NOMO-1 treated with DMSO at 0.1 percent for 48 hours (cell line): ENCODE results near the gene CKLF.
"Not testable (repeated sequence)": the region's sequence is repeated elsewhere in the genome, so short reads cannot be mapped to it uniquely, and the experiment has no call there.

ENCODE experiments used
- DNase-seq: peaks from one replicate; lab custom pipeline; 2025; ENCODE audit not compliant: unreplicated experiment; lab: John Stamatoyannopoulos, UW

CKLF gene

DNA sequence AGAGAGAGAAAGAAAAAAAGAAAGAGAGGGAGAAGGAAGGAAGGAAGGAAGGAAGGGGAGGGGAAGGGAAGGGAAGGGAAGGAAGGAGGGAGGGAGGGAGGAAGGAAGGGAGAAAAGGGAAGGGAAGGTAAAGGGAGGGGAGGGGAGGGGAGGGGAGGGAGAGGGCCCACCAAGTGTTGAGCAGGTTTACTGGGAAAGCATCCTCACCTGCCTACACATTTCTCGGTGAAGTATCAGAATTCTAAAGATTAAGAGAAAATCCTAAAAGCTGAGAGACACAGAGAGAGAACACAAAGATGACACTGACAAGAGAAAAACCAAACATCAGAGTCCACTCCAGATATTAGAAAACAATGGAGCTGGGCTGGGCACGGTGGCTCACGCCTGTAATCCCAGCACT is 39.9 kb downstream of the CKLF start:
- no peak for DNase-seq

DNA sequence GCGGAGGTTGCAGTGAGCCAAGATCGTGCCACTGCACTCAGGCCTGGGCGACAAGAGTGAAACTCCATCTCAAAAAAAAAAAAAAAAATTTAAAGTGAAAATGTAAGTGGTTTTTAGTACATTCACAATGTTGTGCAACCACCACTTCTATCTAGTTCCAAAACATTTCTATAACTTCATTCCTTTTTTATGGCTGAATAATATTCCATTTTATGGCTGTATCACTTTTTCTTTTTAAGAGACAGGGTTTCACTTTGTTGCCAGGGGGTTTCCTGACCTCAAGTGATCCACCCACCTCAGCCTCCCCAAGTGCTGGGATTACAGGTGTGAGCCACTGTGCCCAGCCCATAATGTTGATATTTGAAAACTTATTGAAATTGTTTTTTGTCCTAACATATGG is 40.4 kb downstream of the CKLF start:
- no peak for DNase-seq

DNA sequence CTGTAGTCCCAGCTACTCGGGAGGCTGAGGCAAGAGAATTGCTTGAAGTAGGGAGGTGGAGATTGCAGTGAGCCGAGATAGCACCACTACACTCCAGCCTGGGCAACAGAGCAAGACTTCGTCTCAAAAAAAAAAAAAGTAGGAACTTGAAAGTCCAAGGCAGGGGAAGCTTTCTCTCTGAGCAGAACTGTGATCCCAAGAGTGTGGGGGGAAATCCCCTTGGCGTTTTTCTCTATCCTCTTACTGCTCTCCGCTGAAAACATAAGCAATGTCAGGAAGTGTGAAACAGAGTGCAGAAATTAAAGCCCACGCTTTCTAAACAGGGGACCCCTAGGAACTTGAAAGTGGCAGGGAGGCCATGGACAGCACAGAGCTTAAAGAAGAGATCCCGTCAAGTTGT is 42.4 kb downstream of the CKLF start:
- DNase-seq: no peak

DNA sequence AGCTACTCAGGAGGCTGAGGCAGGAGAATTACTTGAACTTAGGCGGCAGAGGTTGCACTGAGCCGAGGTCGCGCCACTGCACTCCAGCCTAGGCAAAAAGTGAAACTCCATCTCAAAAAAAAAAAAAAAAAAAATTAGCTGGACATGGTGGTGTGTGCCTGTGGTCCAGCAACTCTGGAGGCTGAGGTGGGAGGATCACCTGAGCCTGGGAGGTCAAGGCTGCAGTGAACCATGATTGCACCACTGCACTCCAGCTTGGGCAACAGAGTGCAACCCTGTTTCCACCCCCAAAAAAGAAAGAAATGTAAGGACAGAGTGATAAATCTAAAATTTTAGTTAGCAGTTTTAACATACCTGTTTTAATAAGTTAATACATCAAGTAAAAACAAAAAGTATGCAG is 44.2 kb downstream of the CKLF start:
- not testable (repeated sequence) for DNase-seq

DNA sequence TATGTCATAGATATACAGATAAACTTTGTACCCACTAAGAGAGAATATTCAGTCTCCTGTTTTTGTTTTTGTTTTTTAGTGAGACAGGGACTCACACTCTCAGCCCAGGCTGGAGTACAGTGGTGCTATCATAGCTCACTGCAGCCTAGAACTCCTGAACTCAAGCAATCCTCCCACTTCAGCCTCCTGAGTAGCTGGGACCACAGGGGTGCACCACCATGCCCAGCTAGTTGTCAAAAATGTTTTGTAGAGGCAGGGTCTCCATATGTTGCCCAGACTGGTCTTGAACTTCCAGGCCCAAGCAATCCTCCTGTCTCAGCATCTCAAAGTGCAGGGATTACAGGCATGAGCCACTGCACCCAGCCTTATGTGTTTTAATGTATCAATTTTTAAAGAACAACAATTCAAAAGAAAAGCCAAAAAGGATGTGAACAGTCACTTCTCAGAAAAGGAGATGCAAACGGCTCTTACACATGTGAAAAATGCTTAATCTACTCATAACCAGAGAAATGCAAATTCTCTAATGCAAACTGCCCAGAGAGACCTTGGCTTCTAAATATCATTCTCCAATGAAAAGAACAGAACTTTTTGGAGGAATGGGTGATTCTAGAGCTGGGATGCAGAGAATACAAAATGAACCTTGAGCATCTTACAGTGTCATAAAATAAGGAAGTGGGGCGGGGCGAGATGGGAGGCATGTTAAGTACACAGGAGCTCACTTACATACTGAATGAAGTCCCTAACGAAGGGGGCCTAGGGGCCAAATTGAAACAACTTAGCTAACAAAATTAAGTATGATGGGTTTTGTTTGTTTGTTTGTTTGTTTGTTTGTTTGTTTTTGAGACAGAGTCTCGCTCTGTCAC is 44.8 kb downstream of the CKLF start:
- DNase-seq: peak; percentile 4

DNA sequence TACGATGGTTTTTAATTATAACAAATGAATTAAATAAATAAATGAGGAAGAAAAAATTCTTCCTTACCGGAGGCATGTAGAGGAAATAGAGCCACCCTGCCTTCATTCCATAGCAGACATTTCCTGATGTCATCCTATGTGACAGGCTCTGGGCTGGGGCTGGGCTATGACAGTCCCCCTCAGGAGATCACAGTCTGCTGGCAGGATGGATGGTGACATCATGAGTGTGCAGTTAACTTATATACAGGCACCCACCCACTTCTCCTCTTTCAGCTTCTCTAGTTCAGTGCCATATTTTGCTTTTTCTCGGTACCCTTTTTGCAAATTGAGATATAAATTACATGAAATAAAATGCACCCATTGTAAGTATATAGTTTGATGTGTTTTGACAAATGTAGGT is 45.7 kb downstream of the CKLF start:
- DNase-seq: no peak

DNA sequence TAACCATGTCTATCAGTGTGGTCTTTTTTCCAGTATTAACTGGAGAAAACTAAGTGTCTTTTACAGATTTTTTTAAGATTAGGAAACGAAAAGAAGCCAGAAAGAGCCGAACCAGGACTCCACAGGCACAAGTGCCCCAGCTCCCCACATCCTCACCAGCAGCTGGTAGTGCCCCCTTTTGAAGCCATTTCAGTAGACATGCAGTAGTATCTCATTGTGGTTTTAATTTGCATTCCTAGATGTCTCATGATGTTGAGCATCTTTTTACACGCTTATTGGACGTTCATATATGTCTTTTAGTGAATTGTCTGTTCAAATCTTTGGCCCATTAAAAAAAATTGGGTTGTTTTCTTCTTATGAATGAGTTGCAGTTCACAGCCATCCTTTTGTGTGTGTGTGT is 47.4 kb downstream of the CKLF start:
- DNase-seq: no peak

DNA sequence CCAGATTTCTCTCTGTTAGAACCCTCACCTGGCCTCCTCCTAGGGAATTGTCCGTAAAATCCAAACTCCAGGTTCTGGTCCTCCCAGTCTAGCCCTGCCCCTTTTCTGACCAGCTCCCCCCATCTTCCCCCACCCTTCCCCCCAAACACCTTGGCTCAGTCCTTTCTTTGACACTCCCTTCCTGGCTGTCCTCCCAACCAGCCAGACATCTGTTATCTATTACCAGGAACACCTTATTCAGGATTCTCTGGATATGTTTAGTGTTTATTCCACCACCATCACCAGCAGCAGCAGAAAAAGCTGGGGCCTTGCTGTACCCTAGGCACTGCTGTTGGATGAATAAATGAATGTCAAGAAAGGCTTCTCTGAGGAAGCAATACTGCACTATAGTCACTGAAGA is 48.1 kb downstream of the CKLF start:
- DNase-seq: no peak

DNA sequence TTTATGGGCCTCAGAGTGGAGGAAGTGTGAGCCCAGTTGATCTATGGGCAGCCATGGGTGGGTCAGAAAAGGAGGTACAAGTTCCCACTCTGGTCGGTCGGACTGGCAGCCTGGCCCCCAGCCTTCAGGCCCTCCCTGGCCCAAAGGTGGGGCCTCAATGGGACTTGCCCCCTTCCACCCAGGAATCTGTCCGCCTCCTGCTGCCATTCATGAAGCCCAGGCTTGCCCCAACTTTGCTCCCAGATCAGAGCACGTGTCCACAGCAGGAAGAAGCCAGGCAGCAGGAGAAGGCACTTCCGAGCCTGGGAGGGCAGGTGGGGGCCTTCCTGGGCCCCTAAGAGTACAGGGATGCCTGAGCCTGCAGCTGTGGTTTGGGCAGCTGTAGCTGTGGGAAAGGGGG is 49.1 kb downstream of the CKLF start:
- DNase-seq: no peak

DNA sequence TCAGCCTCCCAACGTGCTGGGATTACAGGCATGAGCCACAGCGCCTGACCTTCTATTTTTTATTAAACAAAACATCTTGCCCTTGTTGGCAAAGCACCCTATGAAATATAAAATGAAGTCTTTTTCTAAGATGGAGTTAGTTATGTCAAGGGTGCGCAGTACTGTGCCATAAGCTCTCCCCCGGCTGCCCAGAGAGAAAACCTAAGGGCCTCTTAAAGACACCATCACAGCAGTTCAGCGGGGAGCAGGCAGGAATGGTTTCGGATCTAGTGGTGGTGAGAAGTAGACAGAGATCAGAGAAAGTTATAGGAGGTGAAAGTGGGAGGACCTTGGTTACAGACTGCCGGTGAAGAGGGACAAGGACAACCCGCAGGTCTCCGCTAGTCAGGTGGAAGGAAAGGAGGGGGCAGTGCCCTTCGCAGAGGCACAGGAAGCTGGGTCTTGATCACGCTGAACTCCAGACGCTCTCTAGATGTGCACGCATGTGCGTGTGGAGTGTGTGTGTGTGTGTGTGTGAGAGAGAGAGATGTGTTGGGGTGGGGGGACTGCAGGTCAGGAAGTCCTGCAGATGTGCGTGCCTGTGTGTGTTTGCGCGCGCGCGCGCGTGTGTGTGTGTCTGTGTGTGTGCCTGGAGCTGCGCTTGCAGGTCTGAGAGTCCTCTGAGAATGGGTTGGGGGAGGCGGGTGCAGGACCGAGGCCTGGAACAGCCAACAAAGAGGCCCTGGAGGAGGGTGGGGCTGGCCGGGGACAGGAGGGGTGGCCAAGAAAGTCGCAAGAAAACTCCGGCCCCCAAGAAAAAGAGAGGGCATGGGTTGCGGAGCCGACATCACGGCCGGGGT is 51.4 kb downstream of the CKLF start:
- peak; percentile 58 for DNase-seq

DNA sequence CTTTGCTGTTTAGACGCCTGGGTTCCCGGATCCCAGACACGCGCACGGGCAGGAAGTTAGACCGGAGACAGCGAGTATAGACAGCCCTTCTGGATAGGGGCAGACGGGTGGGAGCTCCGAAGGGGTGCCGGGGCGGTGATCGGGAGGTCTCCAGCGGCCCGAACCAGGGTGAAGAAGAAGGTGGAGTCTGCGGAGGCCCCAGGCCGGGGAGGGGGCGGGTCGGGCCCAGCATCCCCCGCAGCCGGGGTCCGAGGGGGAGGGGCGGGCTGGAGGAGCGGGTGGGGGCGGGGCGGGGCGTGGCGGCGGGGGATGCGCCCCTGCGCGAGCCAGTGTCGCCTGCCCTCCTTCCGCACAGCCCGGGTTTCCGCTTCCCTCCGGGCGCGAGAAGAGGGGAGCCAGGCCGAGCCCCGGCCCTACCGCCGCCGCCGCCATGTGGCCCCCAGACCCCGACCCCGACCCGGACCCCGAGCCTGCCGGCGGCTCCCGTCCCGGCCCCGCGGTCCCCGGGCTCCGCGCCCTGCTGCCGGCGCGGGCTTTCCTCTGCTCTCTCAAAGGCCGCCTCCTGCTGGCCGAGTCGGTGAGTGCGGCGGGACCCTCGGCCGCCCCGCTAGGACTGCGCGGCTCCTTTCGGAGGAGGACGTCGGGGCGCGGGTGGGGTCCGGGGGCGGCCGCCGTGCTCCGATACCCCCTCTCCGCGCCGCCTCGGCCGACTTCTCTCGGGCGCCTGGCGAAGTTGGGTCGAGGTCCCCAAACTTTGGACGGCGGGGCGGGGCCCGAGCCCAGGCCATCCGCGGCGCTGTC is 52.2 kb downstream of the CKLF start, which contains the start of gene CMTM3:
Gene CMTM3 (plus strand): TSS at position 329 of the 801 bp plus-strand sequence. CDS start 102 bp downstream, at position 431.
- DNase-seq: peak; percentile 52

DNA sequence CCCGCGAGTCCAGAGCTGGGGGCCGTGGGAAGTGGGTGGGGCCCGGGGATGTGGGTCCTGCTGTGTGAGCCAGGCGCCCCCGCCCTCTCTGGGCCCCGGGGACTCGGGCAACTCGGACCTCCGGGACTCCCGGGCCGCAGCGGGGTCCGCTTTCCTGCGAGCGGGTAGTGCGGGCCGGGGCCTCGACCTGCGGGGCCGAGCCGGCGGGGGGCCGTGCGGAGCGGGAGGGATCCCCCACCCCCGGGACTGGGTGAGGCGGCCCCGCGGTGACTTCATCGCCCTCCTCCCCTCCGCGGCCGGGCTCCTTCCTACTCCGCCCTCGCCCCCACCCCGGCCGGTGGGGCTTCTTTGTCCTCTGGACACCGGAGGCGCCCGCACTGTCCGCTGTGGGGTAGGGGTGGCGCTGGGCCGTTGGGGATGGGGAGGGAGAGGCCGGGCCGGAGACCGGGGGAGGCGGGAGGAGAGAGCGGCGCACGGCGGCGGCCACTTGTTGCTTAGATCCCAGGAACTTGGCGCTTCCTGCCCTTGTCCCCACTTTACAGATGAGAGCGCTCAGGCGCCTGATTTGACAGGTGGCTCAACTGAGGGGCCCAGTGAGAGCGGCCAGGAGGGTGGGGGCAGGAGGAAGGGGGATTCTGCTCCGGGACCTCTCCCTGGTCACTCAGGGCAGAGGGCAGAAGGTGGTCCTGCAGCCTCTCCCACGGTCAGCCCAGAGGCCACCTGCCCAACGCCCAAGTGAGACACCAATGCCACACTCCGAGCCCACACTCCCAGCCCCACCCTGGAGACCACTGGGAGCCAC is 53.0 kb downstream of the CKLF start:
- DNase-seq: peak; percentile 26

DNA sequence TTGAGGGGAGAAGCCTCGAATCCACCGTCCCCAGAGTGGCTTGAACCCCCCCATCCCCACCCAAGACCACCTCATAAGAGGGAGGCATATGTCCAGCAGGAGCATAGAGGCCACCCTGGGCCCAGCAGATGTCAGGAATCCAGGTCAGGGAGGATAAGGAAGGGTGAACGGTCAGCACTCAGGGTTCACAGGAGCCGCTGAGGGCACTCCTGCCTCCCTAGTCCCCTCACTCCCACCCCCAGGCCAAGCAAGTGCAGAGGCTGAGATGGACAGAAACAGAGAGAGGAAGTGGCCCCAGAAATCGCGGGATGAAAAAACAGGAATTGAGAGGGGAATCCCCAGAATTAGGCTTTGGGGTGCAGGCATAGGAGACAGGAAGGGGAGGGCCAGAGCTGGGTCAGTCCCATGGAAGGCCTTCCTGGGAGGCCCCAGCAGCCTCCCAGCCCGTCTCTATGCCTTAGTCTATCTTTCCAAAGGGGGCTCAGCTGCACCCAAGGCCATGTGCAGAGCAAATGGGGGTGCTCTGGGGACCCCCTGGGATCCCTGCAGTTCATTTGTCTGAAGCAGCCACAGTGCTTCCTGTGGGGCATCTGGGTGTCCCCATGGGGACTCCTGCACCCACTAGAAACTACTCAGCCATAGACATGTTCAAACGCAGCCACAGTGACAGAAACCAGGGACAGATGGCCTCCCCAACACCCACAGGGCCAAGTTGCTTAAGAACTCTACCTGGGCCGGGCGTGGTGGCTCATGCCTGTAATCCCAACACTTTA is 53.8 kb downstream of the CKLF start:
- DNase-seq: peak; percentile 12

DNA sequence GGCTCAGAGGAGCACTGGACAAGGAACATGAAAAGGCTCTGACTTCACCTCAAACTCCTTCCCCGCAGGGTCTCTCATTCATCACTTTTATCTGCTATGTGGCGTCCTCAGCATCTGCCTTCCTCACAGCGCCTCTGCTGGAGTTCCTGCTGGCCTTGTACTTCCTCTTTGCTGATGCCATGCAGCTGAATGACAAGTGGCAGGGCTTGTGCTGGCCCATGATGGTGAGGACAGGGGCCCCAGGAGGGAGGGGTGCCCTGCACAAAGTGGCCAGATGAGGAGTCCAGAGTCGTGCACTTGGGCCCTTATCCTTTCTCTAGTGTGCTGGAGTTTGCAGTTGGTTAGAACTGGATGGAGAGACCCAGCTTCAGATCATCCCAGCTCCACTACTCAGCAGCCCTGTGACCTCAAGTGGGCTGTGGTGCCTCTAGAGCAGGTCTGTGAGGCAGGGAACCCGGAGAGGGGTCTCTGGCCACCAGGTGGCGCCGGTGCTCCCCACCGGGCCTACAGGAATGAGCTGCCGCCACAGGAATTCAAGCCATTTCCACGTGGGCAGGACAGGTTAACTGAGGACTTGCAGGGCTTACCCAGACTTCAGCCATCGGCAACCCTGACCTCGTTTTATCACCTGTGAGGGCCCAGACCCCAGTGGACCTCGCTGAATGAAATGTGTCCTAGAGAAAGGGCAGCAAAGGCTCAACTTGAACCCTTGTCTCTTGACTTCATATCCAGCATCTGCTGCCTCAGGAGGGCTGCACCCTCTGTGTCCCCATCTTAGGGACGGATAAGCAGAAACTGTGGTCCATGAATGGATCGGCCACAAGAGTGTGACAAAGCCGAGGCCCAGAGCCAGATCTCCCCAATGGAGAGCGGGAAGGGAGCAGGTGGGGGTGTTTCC is 56.1 kb downstream of the CKLF start:
- peak; percentile 65 for DNase-seq

DNA sequence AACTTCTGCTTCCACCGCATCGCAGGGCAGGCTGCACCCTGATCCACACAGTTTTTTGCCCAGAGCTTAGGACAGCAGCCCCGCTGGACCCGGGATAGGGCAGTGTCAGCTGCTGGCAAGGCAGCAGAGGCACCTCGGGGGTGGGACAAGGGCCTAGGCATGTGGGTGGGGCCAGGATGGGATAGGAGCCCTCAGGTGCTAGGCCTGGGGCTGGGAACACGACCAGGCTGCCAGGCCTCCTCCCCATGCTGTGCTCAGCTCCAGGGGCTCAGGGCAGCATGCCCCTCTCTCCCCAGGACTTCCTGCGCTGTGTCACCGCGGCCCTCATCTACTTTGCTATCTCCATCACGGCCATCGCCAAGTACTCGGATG is 56.7 kb downstream of the CKLF start:
- DNase-seq: no peak

DNA sequence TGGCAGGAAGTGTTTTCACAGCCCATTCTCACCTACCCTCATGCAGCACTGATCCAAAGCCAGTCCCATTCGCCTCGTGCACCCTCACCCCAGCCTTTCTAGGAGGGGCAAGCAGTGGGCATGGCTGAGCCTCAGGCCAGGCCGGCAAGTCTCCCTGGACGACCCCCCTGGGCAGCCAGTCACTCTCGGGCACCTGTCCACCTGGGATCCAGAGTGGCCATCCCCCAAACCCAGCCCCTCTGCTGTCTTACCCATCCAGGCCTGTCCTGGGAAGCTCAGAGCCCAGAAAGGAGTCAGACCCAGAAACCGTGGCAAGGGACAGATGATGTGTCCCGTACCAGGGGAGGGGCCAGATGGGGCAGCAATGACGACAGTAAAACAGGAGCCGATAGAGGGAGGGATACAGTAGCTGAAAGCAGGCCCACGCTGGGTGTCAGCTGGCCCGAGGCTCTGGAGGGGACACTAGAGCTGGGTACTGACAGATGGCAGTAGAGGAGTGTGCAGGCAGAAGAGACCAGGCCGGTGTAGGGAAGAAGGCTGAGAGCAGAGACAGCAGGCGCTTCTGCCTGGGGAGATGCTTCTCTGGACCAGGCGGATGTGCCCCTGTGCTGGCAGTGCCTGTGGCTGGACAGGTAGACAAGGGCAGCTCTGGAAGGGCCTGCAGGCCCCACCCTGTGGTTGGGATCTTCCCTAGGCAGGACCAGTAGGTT is 57.9 kb downstream of the CKLF start:
- no peak for DNase-seq

DNA sequence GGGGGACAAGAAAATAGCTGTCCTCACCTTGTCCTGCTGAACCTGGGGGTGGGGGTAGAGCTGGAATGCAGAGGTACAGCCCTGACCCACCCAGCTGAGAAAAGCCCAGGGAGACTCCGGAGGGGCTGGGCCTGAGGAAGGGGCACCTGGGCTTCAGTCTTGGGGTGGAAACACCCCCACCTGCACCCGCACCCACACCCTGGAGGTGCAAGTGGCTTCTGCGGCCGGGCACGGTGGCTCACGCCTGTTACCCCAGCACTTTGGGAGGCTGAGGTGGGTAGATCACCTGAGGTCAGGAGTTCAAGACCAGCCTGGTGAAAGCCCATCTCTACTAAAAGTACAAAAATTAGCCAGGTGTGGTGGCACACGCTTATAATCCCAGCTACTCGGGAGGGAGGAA is 59.5 kb downstream of the CKLF start:
- not testable (repeated sequence) for DNase-seq

DNA sequence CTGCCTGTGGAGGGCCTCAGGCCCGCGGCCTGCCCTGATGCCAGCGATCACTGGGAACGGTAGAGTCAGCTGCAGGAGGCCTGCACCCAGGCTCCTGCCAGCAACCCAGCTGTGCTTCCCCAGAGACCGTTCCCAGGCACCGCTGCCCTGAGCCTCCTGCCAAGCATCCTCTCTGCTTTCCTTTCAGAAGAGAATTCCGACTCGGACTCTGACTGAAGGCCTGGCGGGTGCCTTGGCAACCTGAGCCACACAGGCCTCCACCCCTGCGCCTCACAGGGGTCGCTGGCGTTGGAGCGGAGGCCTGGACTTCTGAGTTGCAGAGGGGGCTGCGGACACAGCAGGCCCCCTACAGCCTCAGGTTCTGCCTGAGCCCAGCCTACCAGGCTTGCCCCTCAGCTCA is 60.0 kb downstream of the CKLF start:
- DNase-seq: no peak
